ENCODE measurements around the gene NUDT17.

The NUDT17 gene

DNA sequence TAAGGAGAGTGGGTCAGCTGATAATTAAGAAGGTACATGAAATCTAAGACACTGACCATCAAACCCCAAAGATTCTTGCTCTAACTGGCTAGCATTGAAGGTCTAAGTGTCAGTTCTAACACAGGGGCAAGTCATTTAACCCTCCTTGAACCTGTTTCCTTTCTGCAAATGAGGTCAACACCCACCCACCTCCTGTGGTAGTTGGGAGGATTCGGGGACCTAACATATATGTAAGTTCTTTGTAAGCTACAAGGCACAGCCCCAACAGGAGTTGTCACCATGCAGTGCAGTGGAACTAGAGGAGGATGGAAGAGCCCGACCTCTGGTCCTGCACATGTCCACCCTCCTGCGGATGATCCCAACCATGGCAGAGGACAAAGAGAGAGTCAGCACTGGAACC is 2.4 kb downstream of the NUDT17 start:
- DNase-seq = no peak

DNA sequence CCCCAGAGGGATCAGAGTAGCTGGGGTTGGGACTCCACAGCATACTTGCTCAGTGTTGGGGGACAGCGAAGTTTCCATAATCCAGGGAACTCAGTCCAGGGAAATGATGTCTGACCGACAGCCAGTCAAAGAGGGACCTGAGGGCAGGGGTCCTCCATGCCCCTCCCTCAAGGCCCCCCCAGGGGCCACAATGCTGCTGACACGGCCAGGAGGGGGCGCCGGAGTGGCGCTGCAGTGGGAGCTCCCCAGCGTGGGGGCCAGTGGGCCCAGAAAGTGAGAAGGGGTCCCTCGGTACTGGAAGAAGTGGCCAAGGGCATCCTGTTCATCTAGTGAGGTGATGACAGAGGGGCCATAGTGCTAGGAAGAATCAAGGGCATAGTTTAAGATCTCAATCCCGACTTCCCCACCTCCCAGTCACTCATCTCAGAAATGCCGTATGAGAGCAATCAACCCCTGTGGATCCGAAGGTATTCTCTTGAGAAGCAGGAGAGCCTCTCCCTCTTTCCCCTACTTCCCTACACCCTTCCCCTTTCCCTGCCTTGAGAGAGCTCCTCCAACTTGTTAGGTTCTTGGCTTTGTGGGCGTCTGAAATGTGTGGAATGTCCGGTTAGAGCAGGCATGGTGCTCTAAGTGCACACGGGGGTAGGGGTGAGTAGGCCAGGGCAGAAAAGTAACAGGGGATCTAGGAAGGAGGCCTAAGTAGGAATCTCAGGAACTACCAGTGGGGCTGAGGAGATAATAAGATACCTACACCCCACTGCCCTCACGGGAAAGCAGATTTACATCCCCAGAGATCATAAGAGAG is 4.1 kb downstream of the NUDT17 start:
- no peak for DNase-seq

DNA sequence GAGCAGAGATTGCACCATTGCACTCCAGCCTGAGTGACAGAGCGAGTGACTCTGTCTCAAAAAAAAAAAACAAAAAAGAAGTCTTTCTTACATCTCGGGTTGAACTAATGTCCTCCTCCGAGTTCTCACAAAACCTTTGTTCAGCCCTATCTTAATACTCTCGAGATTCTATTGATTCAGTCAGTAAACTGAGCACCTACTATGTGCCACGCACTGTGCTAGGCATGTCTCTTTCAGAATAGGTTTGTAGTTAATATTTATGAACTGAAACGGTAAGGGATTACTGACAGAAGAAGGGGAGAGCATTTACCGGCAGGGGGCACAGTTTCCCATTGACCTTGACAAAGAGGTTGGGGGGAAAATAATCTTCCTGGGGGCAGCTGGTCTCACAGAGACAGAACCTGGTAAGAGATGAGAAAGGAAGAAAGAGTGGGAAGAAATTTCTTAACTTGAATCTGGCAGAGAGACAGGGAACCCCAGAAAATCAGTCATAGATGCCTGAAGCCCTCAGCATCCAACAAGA is 10.1 kb downstream of the NUDT17 start:
- no peak for DNase-seq

DNA sequence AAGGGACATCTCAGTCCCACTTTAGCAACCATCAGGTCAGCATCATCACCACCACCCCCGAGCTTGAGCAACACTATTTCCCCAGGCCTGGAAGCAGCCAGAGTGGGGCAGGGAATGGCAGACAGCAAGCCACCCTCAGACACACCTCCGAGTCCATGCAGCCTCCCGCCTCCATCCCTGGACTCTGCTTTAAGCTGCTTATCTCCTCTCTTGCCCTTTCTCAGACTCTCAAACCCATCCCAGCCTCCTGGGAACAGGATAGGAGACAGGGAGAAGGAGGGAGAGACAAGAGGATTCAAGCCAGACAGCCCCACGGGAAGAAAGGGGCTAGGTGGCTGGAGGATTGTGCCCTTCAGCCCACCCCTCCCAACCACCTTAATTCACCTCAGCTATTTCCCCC is 11.7 kb downstream of the NUDT17 start:
- no peak for DNase-seq

DNA sequence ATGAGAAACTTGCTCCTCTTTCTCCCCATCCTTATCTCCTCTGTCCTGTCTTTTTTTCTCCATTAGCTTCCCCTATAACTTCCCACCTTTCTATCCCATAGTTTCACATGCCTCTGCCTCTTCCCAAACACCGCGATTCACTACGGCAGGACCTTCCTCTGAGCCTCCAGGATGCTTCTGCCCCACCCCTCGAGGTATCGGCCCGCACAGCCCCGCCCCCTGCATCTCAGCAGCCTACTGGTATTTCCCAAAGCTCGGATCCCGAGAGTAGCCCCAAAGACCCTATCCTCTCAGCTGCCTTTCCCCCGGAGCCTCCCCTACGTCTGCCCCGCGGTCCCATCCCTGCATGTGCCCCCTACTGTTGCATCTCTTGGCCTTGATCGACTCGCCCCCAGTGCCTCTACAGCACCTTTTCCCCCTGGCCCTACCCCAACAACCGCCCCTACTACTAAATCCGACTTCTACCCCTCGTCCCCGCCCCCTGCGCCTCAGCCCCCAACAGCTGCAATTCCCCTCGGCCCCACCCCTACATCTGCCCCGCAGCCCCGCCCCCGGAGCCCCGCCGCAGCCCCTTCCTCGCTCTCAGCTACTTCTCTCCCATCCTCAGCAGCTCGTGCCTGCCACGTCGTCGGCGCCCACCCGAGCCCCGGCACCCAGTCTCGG is 12.9 kb downstream of the NUDT17 start:
- peak in 27 of 56 donors; percentile 18 to 78 (median 40) for DNase-seq

DNA sequence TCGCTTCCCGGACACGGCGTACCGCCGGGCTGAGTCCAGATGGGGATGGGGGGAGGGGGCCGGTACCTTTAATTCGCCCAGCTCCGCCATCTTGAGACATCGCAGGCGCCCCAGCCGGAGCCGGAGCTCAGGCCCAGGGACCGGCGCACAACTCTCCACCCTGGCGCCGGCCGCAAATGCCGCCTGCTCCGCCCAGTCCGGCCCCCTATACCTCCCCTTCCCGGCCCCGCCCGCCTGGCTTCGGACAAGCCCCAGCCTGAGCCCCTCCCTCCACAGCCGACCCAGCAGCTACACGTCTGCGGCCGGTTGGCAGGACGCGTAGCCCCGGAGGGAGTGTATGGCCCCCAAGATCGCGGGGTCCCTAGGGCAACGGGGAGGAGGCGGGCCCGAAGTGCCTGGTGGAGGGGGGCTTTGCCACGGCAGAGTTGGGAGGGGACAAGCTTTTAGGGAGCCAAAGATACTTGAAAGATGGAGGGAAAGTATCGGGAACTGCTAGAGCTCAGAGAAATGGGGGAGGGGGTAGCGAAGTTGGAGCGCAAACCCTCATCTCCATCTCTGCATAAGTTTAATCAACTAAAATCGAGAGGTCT is 13.6 kb downstream of the NUDT17 start, which contains the start of gene PIAS3:
PIAS3 (minus strand) TSS at position 181 of the 590 bp plus-strand sequence; CDS start at position 90, 91 bp downstream.
- DNase-seq = peak; percentile 44 to 93 (median 86)

DNA sequence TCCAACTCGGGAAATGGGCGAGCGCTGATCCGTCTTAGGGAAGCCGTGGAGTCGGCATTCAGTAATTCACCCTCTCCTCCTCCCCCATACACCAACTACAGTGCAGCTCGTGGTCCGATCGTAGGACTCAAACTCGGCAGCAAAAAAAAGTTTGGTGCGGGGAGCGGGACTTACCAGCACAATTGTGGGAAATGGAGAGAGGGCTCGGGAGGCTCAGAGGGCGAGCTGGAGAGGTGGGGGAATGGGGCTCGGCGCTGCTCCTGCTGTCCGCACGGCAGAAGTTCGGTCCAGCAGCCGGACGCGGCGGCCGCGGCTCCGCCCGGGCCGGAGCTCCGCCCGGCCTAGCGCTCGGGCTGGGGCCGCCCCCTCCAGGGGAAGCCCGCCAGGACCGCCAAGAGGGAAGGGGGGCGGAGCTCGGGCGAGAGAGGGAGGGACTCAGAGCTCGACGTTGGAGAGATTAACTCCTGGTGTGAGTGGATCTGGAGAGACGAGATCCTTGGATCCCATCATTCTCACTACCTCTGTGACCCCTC is 14.1 kb downstream of the NUDT17 start:
- DNase-seq = peak in 55 of 56 donors; percentile 35 to 86 (median 67)

DNA sequence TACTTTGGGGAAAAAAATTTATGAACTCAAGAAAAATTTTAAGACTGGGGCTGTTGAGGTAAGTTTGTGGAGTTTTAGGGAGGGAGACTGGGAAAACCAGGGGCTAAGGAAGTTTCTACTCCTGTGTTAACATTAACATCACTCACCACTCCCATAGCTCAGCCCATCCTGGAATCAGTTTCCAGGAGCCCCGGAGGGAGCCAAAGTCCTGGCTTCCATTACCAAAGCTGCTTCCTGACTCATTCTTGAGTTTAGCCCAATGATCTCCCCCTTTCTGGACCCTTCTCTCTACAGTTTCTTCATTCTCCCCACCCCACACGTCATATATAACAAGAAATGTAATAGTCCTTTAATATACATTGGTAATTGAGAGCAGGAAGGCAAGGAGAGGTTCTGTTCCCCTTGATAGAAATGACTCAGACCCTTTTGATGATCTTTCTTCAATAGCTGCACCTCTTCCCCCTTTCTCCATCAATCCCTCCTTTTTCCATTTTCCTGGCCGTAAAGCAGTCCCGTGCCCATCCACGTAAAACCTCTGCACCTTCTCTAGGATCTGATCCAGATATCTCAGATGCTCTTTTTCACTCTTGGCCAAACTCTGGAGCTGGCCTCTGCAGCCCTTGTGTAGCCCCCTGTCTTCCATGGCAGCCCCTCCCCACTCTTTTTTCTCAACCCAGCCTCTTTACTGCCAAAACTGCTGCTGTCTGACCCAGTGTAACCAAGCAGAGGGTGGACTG is 18.0 kb downstream of the NUDT17 start:
- no peak for DNase-seq

DNA sequence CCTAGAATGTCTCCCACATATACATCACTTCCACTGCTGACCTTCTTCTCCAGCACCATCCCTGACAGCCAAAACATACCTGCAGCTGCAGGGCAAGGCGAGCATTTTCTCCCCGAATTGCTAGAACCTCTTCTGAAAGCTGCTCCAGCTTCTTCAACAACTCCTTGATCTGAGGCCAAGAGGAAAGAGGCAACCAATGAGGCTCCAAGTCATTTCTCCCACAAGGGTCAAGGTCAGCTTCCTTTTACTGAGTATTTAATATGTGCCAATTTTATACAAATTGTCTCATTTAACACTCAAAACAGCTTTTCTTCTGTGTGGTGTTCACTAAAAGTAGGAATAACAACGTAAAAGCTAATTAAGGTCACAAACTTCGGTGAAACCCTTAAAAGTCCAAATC is 22.8 kb downstream of the NUDT17 start:
- DNase-seq = no peak

DNA sequence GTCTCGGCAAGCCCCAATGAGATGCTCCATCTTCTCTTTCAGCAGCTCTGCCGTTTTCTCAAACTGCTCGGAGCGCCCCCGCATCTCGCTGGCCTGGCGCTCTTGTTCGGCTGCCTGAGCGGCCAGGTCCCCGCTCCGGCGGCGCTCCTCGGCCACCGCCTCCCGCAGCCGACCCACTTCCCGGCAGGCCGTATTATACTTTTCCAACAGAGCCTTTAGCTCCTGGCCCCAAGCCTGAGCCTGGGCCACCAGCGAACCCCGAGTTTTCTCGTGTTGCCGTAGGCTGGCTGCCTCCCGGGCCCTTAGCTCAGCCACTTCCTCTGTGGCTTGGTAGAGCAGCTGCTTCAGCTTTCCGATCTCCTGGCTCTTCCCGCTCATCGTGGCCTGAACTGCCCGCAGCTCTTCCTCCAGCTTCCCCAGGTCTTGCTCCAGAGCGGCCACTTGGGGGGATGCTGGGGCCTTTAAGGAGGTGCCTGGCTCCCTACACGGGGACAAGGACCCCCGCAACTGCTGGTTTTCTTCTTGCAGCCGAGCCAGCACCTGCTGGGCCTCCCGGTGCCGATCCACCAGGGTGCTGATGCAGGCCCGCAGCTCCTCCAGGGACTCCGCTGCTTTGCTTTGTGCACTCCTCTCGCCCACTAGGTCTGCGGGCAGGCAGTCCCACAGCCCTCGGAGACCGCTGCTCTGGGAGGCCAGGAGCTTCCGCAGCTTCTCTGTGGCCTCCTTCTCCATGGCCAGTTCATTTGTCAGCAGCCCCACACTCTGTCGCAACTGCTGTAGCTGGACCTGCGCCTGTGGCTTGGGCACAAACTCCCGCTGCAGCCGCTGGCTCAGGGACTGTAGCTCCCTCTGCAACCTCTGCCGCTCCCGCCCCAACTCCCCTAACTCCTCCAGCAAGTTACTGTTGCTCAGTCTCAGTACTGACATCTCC is 26.8 kb downstream of the NUDT17 start:
- peak in 46 of 56 donors; percentile 6 to 72 (median 36) for DNase-seq

DNA sequence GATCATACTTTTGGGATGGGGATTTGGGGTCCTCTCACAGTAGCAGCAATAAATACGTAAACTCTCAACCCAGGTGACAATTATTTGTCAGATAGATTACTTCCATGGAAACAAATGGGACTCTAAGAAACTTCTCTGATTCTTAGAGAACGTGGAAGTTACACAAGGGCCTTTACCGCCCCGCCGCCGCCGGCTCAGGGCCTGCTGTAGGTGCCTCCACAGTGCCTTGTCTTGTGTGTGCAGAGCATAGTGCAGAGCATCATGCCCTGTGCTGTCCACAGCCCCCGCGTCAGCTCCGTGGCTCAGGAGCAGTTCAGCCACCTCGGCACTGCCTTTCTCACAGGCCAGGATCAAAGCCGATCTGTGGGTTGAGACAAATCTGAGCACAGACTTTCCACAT is 29.2 kb downstream of the NUDT17 start:
- no peak for DNase-seq

DNA sequence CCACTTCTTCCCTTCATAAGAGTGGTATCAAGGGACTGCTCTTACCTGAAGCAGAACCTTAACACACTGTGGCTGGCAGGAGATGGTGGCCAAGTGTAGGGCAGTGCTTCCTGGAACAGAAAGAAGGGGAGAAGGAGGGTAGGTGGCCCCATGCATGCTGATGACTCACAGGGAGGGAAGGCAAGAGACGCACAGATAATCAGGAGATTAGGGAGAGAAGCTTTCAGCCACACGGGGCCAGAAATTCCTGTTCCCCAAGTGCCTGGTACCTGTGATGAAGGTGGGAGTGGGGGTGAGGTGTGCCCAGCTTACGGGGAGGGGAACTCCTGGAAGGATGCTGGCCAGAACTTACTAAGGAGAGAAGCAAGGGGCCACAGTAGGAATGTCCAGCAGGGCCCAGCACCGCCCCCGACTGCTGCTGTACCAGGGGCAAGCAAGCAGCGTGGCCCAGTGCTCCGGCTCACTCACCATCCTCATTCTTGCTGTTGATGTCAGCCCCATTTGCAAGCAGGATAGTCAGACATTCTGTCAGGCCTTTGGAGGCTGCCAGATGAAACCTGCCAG is 32.6 kb downstream of the NUDT17 start:
- no peak for DNase-seq

DNA sequence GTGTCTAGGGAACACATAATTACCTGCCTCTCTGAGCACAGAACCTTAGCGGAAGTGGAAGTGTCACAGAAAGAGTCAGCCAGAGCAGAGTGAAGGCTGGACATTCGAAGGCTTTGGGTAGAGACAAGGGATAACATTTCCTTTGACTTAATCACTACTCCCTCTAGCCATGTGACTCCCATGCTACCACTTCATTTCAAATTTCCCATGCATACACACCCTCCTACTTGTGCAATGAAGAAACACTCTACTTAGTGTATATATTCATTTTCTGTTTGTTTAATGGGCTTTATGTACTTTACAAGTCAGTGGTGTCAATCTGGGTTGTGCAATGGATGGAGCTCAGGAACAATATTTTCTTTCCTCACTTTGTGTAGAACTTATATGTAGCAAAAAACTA is 33.3 kb downstream of the NUDT17 start:
- DNase-seq = no peak

DNA sequence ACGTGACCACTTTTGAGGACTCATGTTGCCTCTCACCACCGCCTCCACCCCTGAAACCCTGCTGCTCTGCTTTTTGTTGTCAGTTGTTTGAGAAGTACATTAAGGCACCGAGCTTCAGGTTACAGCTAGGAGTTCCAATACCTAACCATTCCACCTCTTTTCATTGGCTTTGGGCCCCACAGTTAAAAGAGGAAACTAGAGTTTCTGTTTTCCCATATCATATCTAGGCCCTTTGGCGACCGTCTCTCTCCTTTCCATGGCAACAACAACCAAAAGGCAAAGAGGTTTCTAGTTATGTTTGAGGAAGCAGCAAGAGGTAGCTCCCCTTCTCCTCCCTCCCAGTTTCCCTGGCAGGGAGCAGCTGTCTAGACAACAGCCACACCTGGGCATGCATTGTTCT is 34.3 kb downstream of the NUDT17 start:
- no peak for DNase-seq

DNA sequence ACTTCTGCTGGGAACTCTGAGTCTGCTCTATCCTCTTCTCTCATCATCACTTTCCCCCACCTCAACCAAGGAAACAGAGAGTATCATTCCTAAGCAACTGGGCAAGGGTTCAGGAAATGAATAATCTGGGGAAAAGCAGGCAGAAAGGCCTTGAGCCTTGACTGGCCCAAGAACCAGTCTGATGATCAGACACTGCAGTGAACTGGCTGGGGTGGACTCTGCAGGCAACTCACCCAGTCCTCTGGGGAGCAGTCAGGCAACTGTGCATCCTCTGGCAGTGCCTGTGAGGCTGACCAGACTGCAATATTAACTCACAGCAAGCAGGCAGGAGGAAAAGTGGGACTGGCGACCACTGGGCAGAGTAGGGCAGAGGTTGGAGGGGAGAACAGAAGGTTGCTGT is 39.2 kb downstream of the NUDT17 start:
- DNase-seq = no peak

DNA sequence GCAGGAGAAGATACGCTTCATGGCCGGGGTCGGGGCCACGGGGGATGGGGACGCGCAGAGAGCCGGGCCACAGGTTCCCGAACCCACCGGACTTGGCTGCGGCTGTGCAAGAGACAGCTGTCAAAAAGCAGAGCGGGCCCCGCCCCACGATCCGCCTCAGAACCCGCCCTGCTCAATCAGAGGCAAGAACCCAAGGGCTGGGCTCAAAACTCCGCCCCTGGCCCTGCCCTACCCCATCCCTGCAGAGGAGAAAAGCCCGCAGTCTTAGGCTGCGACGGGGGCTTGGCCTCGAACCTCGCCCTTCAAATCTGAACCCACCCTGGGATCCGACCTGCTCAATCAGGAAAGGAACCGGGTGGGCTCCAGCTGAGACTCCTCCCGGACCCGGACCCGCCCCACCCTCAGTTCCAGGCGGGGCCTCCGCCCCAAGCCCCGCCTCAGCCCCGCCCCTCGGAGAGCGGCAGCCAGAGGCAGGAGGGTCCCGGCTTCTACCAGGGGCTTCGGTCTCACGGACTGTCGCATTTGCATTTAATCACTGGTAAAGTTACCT is 40.4 kb downstream of the NUDT17 start, which contains the start of gene ANKRD35:
ANKRD35 (minus strand) TSS at position 129 of the 550 bp plus-strand sequence; CDS start at position 21, 108 bp downstream.
- DNase-seq = peak in 54 of 56 donors; percentile 18 to 95 (median 72)

DNA sequence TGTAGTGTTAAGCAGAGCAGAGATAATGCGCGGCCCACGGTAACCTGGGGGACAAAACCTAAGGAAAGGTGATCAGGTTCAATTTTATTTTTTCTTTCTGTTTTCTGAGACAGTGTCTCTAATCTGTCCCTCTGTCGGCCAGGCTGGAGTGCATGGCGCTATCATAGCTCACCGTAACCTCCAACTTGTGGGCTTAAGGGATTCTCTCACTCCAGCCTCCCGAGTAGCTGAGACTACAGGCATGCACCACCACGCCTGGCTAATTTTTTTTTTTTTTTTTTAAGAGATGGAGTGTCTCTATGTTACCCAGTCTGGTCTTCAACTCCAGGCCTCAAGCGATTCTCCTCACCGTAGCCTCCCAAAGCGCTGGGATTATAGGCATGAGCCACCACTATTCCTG is 41.0 kb downstream of the NUDT17 start:
- no peak for DNase-seq

DNA sequence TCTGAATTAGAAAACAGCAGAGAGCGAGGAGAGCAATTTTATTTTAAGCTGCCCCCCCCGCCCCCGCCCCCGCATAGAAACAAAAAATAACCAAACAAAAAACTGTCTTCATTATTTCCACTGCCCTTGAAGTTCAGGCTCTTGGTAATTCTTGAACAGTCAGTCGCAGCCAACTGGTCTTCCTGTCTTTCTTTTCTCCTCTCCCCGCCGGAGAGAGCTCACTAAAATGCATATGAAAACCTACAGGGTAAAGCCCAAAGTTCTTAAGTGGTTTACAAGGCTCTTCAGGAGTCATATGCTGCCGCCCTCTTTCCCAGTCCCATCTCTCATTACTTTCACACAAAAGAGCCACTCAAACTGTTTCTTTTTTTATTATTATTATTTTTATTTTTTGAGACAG is 41.4 kb downstream of the NUDT17 start:
- peak in 1 of 56 donors; percentile 7 for DNase-seq

DNA sequence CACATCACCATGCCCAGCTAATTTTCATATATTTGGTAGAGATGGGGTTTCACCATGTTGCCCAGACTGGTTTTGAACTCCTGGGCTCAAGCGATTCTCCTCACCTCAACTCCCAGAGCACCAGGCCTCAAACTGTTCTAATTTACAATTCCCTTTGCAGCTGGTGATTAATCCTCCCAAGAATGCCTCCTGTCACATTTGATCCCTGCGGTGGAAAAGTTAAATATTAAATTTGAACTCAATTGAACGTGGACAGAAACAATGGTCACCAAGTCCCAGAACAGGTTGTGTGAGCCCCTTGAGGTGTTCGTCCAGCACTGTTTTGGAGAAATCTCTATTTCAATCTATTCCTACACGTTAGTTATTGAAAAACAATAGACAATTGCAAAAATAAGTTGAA is 42.2 kb downstream of the NUDT17 start:
- no peak for DNase-seq

All from amygdala (tissue), 56 donors.